Activated T-cell treated with anti-CD3 and anti-CD28 coated beads for 4 hours (primary cell): ENCODE results near the gene C19orf33.

ENCODE experiments used
- DNase-seq: peaks from one replicate; pipeline ENCODE4 v3.0.0-alpha.2; 2020

The C19orf33 gene

GRCh38 chr19:38346837-38347236, 42.8 kb downstream of the C19orf33 start:
- DNase-seq: no peak

- no peak for DNase-seq
Measured at GRCh38 chr19:38350883-38351282, 46.8 kb downstream of the C19orf33 start.

- no peak for DNase-seq
Measured at GRCh38 chr19:38351865-38352395, 47.9 kb downstream of the C19orf33 start.

- DNase-seq: no peak
Measured at GRCh38 chr19:38352611-38353010, 48.6 kb downstream of the C19orf33 start.
